ENCODE measurements around the gene TMEM178B.

DNA sequence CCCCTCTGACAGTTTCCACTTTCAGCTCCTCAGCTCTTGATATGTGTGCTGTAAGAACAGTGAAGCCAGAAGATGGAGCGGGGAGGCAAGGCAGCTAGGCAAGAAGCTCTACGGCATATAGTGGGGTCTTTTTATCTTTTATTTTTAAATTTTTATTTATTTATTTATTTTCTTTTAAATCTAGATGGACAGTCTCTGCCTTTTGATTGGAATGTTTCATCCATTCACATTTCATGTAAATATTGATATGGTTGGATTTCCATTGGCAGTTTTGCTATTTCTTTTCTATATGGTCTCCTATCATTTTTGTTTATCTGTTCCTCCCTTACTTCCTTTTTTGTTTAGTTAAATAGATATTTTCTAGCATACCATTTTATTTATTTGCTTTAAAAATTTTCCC is 183.7 kb downstream of the TMEM178B start:
- TF ChIP-seq EZH2 (IDR thresholded peaks at IDR 0.05; ENCODE audit: borderline replicate concordance, low read length), result no peak
- TF ChIP-seq, protein P1, sequence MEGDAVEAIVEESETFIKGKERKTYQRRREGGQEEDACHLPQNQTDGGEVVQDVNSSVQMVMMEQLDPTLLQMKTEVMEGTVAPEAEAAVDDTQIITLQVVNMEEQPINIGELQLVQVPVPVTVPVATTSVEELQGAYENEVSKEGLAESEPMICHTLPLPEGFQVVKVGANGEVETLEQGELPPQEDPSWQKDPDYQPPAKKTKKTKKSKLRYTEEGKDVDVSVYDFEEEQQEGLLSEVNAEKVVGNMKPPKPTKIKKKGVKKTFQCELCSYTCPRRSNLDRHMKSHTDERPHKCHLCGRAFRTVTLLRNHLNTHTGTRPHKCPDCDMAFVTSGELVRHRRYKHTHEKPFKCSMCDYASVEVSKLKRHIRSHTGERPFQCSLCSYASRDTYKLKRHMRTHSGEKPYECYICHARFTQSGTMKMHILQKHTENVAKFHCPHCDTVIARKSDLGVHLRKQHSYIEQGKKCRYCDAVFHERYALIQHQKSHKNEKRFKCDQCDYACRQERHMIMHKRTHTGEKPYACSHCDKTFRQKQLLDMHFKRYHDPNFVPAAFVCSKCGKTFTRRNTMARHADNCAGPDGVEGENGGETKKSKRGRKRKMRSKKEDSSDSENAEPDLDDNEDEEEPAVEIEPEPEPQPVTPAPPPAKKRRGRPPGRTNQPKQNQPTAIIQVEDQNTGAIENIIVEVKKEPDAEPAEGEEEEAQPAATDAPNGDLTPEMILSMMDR (conservative IDR thresholded peaks at IDR 0.05 in 1 of 2, IDR thresholded peaks at IDR 0.05 in 1 of 2; ENCODE audit: extremely low read depth in 1 of 2, insufficient read depth in 1 of 2, low read depth in 1 of 2, low read length in 2 of 2), result no peak
